Naive B cell (primary cell): Measurements from ENCODE around the gene F10. TPM values are rescaled to one million over a fixed set of nuclear protein-coding genes. Genes with fewer than 3 reads are reported as not detected.
A peak's percentile ranks its signal among the peaks of the same experiment; 100 is the strongest.
"Not testable (repeated sequence)": the region's sequence is repeated elsewhere in the genome, so short reads cannot be mapped to it uniquely, and the experiment has no call there.

Experiments used
- ATAC-seq, 2 donors: fragments of 150-1000 bp; cut with Tn5 transposase; 2 replicates each; pipeline ENCODE4 v1.10.0; 2021; ENCODE audit warnings: low read depth in 2 of 2, mild to moderate bottlenecking in 2 of 2, moderate library complexity in 2 of 2
- DNase-seq: peaks from one replicate; pipeline ENCODE4 v3.0.0; 2022
- H3K27ac Mint-ChIP-seq, 6 donors: one replicate each; pipeline ENCODE4 v1.8.0; 2020 to 2022; ENCODE audit warnings: mild to moderate bottlenecking in 6 of 6, mixed read lengths in 6 of 6, moderate library complexity in 5 of 6, inconsistent platforms in 2 of 6
- H3K27me3 Mint-ChIP-seq, 3 donors: one replicate each; pipeline ENCODE4 v1.8.0; 2021 to 2022; ENCODE audit warnings: mixed read lengths in 3 of 3, mild to moderate bottlenecking in 1 of 3
- H3K36me3 Mint-ChIP-seq, 2 donors: one replicate each; pipeline ENCODE4 v1.8.0; 2020 to 2022; ENCODE audit warnings: mixed read lengths in 2 of 2, inconsistent platforms in 1 of 2, mild to moderate bottlenecking in 1 of 2
- H3K4me1 Mint-ChIP-seq, 3 donors: one replicate each; pipeline ENCODE4 v1.8.0; 2020 to 2022; ENCODE audit warnings: mixed read lengths in 3 of 3, inconsistent platforms in 1 of 3, mild to moderate bottlenecking in 1 of 3, moderate library complexity in 1 of 3
- H3K4me3 Mint-ChIP-seq, 8 donors: one replicate each; pipeline ENCODE4 v1.8.0; 2020 to 2022; ENCODE audit warnings: mild to moderate bottlenecking in 8 of 8, mixed read lengths in 8 of 8, moderate library complexity in 8 of 8, inconsistent platforms in 2 of 8
- H3K9me3 Mint-ChIP-seq, 7 donors: one replicate each; pipeline ENCODE4 v1.8.0; 2020 to 2022; ENCODE audit warnings: mixed read lengths in 7 of 7, mild to moderate bottlenecking in 5 of 7, inconsistent platforms in 2 of 7, moderate library complexity in 1 of 7
- polyA plus RNA-seq, 6 donors: library from polyadenylated mRNA; unstranded; fragments of 300-500 nt; fragmentation: Illumina TruSeq; gene quantifications; one replicate each; pipeline ENCODE4 v1.2.3, GENCODE V29; 2021; ENCODE audit warnings: low read depth in 6 of 6

F10 gene
- polyA plus RNA-seq, 6 donors from 2014 or later: not detected

- no peak for DNase-seq
- Mint-ChIP-seq H3K4me3 (no peak overlapping the region), H3K36me3 (peaks cover 5 to 21% of the 10 kb centered on the region in 2 donors), H3K27ac (peak overlapping the region in 1 of 6 donors; percentile 29), H3K9me3 (peaks cover 7 to 17% (median 11%) of the 10 kb centered on the region in 7 donors), H3K27me3 (peaks cover 16 to 60% (median 43%) of the 10 kb centered on the region in 3 donors), H3K4me1 (peaks cover 13 to 19% (median 15%) of the 10 kb centered on the region in 3 donors)
- ATAC-seq: no peak
Measured at GRCh38 chr13:113155982-113156655, 33.5 kb downstream of the F10 start.

- H3K27ac Mint-ChIP-seq: peak overlapping the region in 1 of 6 donors; percentile 1
- peaks cover 10 to 20% (median 15%) of the 10 kb centered on the region in 3 donors for H3K4me1 Mint-ChIP-seq
Measured at GRCh38 chr13:113157206-113157928, 34.8 kb downstream of the F10 start.

GRCh38 chr13:113157929-113158747 is 35.5 kb downstream of the F10 start, which contains the start of gene PROZ:
TSS of gene PROZ (plus strand) at chr13:113158648. CDS start at chr13:113158661, 13 bp downstream.
- H3K4me3 Mint-ChIP-seq: peak within 1 kb of the TSS in 2 of 8 donors; percentile 29 to 68
- H3K27me3 Mint-ChIP-seq: peaks cover 8 to 51% (median 33%) of the 10 kb centered on the region in 3 donors
- H3K4me1 Mint-ChIP-seq: peaks cover 11 to 14% (median 11%) of the 10 kb centered on the region in 3 donors
- no peak for ATAC-seq
- H3K9me3 Mint-ChIP-seq: peaks cover 7 to 17% (median 10%) of the 10 kb centered on the region in 7 donors
- H3K36me3 Mint-ChIP-seq: peaks cover 5 to 16% of the 10 kb centered on the region in 2 donors
- peak within 1 kb of the TSS in 1 of 6 donors; percentile 37 for H3K27ac Mint-ChIP-seq
- no peak for DNase-seq

More at GRCh38 chr13:113157206-113157928, 34.8 kb downstream of the F10 start:
- H3K4me3 Mint-ChIP-seq: peak overlapping the region in 2 of 8 donors; percentile 29 to 68
- H3K36me3 Mint-ChIP-seq: peaks cover 5 to 16% of the 10 kb centered on the region in 2 donors
- H3K27me3 Mint-ChIP-seq: peaks cover 13 to 52% (median 35%) of the 10 kb centered on the region in 3 donors
- ATAC-seq: no peak
- peaks cover 7 to 17% (median 11%) of the 10 kb centered on the region in 7 donors for H3K9me3 Mint-ChIP-seq
- no peak for DNase-seq

- ATAC-seq: no peak
- Mint-ChIP-seq H3K4me1 (peaks cover 12 to 19% (median 15%) of the 10 kb centered on the region in 3 donors), H3K36me3 (peaks cover 5 to 16% of the 10 kb centered on the region in 2 donors), H3K4me3 (no peak overlapping the region), H3K27ac (no peak overlapping the region), H3K27me3 (peaks cover 8 to 57% (median 38%) of the 10 kb centered on the region in 3 donors), H3K9me3 (peaks cover 7 to 17% (median 10%) of the 10 kb centered on the region in 7 donors)
- no peak for DNase-seq
Measured at GRCh38 chr13:113158946-113159345, 36.3 kb downstream of the F10 start.

GRCh38 chr13:113159701-113160100 is 37.1 kb downstream of the F10 start:
- H3K9me3 Mint-ChIP-seq: peaks cover 7 to 17% (median 10%) of the 10 kb centered on the region in 7 donors
- H3K4me1 Mint-ChIP-seq: peaks cover 14 to 18% (median 15%) of the 10 kb centered on the region in 3 donors
- ATAC-seq: no peak
- no peak overlapping the region for H3K27ac Mint-ChIP-seq
- no peak overlapping the region for H3K4me3 Mint-ChIP-seq
- H3K36me3 Mint-ChIP-seq: peaks cover 5 to 16% of the 10 kb centered on the region in 2 donors
- DNase-seq: no peak
- peaks cover 8 to 60% (median 38%) of the 10 kb centered on the region in 3 donors for H3K27me3 Mint-ChIP-seq

GRCh38 chr13:113160983-113161382 is 38.4 kb downstream of the F10 start:
- DNase-seq (no peak), ATAC-seq (no peak)
- Mint-ChIP-seq H3K4me1 (peaks cover 13 to 15% (median 14%) of the 10 kb centered on the region in 3 donors), H3K36me3 (peaks cover 0 to 8% of the 10 kb centered on the region in 2 donors), H3K27ac (no peak overlapping the region), H3K4me3 (peak overlapping the region in 1 of 8 donors; percentile 24), H3K9me3 (peaks cover 0 to 6% (median 3%) of the 10 kb centered on the region in 7 donors), H3K27me3 (peaks cover 8 to 56% (median 38%) of the 10 kb centered on the region in 3 donors)

GRCh38 chr13:113161433-113161832 is 38.8 kb downstream of the F10 start:
- Mint-ChIP-seq H3K36me3 (peaks cover 0 to 8% of the 10 kb centered on the region in 2 donors), H3K27me3 (peaks cover 8 to 56% (median 38%) of the 10 kb centered on the region in 3 donors), H3K27ac (no peak overlapping the region), H3K4me1 (peaks cover 13 to 15% (median 14%) of the 10 kb centered on the region in 3 donors), H3K9me3 (peaks cover 0 to 6% (median 2%) of the 10 kb centered on the region in 7 donors), H3K4me3 (peak overlapping the region in 2 of 8 donors; percentile 24 to 54)
- ATAC-seq: no peak
- no peak for DNase-seq

- not testable (repeated sequence) for DNase-seq, ATAC-seq, H3K4me3 Mint-ChIP-seq, H3K36me3 Mint-ChIP-seq, H3K27ac Mint-ChIP-seq, H3K9me3 Mint-ChIP-seq
- peaks cover 13 to 15% (median 14%) of the 10 kb centered on the region in 3 donors for H3K4me1 Mint-ChIP-seq
- H3K27me3 Mint-ChIP-seq: peaks cover 8 to 54% (median 37%) of the 10 kb centered on the region in 3 donors
Measured at GRCh38 chr13:113161975-113162374, 39.4 kb downstream of the F10 start.

GRCh38 chr13:113162783-113163685 is 40.4 kb downstream of the F10 start:
- ATAC-seq (peak in 1 of 2 donors; percentile 11), DNase-seq (no peak)
- peak overlapping the region in 3 of 8 donors; percentile 12 to 80 (median 51) for H3K4me3 Mint-ChIP-seq
- peaks cover 0 to 11% (median 3%) of the 10 kb centered on the region in 7 donors for H3K9me3 Mint-ChIP-seq
- H3K27me3 Mint-ChIP-seq: peaks cover 8 to 45% (median 27%) of the 10 kb centered on the region in 3 donors
- peaks cover 13 to 15% (median 14%) of the 10 kb centered on the region in 3 donors for H3K4me1 Mint-ChIP-seq
- peaks cover 10 to 17% of the 10 kb centered on the region in 2 donors for H3K36me3 Mint-ChIP-seq
- H3K27ac Mint-ChIP-seq: peak overlapping the region in 2 of 6 donors; percentile 78 to 86

GRCh38 chr13:113164492-113164891 is 41.9 kb downstream of the F10 start:
- Mint-ChIP-seq H3K9me3 (peaks cover 0 to 15% (median 4%) of the 10 kb centered on the region in 7 donors), H3K4me1 (peaks cover 13 to 15% (median 14%) of the 10 kb centered on the region in 3 donors), H3K27ac (peak overlapping the region in 1 of 6 donors; percentile 28), H3K27me3 (peaks cover 8 to 33% (median 18%) of the 10 kb centered on the region in 3 donors), H3K36me3 (peaks cover 16 to 24% of the 10 kb centered on the region in 2 donors), H3K4me3 (no peak overlapping the region)
- DNase-seq (no peak), ATAC-seq (no peak)

GRCh38 chr13:113166266-113166665 is 43.7 kb downstream of the F10 start:
- peak overlapping the region in 1 of 8 donors; percentile 71 for H3K4me3 Mint-ChIP-seq
- H3K9me3 Mint-ChIP-seq: peaks cover 0 to 15% (median 4%) of the 10 kb centered on the region in 7 donors
- H3K36me3 Mint-ChIP-seq: peaks cover 16 to 24% of the 10 kb centered on the region in 2 donors
- peaks cover 0 to 19% (median 13%) of the 10 kb centered on the region in 3 donors for H3K27me3 Mint-ChIP-seq
- DNase-seq: no peak
- H3K27ac Mint-ChIP-seq: no peak overlapping the region
- ATAC-seq: no peak
- peaks cover 8 to 13% (median 9%) of the 10 kb centered on the region in 3 donors for H3K4me1 Mint-ChIP-seq
